ENCODE results near the gene CTNNA3.

The CTNNA3 gene

GRCh38 chr10:66958466-66958865 lies 737.5 kb downstream of the CTNNA3 start:
- DNase-seq (ENCODE audit: low read depth) = no peak
- TF ChIP-seq CTCF (conservative IDR thresholded peaks at IDR 0.05; ENCODE audit: low read length) = no peak
- H3K4me3 ChIP-seq (ENCODE audit: low read length) = no peak overlapping the region

- H3K4me3 ChIP-seq (ENCODE audit: low read length) = no peak overlapping the region
- no peak for DNase-seq (ENCODE audit: low read depth)
- TF ChIP-seq CTCF (conservative IDR thresholded peaks at IDR 0.05; ENCODE audit: low read length) = no peak
These were observed 744.1 kb downstream of the CTNNA3 start for GRCh38 chr10:66951896-66952295.

GRCh38 chr10:66943590-66943989 lies 752.4 kb downstream of the CTNNA3 start:
- TF ChIP-seq CTCF (conservative IDR thresholded peaks at IDR 0.05; ENCODE audit: low read length) = no peak
- no peak overlapping the region for H3K4me3 ChIP-seq (ENCODE audit: low read length)

GRCh38 chr10:66942407-66942806 lies 753.6 kb downstream of the CTNNA3 start:
- H3K4me3 ChIP-seq (ENCODE audit: low read length) = no peak overlapping the region
- no peak for TF ChIP-seq CTCF (conservative IDR thresholded peaks at IDR 0.05; ENCODE audit: low read length)
- no peak for DNase-seq (ENCODE audit: low read depth)

More at GRCh38 chr10:66943590-66943989, 752.4 kb downstream of the CTNNA3 start:
- DNase-seq (ENCODE audit: low read depth) = no peak

GRCh38 chr10:66941491-66941890 lies 754.5 kb downstream of the CTNNA3 start:
- no peak overlapping the region for H3K4me3 ChIP-seq (ENCODE audit: low read length)
- no peak for TF ChIP-seq CTCF (conservative IDR thresholded peaks at IDR 0.05; ENCODE audit: low read length)
- no peak for DNase-seq (ENCODE audit: low read depth)

GRCh38 chr10:66940965-66941364 lies 755.0 kb downstream of the CTNNA3 start:
- no peak for TF ChIP-seq CTCF (conservative IDR thresholded peaks at IDR 0.05; ENCODE audit: low read length)

GRCh38 chr10:66934711-66935110 lies 761.3 kb downstream of the CTNNA3 start:
- no peak for DNase-seq (ENCODE audit: low read depth)
- no peak for TF ChIP-seq CTCF (conservative IDR thresholded peaks at IDR 0.05; ENCODE audit: low read length)
- no peak overlapping the region for H3K4me3 ChIP-seq (ENCODE audit: low read length)

More at GRCh38 chr10:66940965-66941364, 755.0 kb downstream of the CTNNA3 start:
- no peak for DNase-seq (ENCODE audit: low read depth)
- H3K4me3 ChIP-seq (ENCODE audit: low read length) = no peak overlapping the region
